ENCODE measurements around the gene SATB2.

Gene SATB2

DNA sequence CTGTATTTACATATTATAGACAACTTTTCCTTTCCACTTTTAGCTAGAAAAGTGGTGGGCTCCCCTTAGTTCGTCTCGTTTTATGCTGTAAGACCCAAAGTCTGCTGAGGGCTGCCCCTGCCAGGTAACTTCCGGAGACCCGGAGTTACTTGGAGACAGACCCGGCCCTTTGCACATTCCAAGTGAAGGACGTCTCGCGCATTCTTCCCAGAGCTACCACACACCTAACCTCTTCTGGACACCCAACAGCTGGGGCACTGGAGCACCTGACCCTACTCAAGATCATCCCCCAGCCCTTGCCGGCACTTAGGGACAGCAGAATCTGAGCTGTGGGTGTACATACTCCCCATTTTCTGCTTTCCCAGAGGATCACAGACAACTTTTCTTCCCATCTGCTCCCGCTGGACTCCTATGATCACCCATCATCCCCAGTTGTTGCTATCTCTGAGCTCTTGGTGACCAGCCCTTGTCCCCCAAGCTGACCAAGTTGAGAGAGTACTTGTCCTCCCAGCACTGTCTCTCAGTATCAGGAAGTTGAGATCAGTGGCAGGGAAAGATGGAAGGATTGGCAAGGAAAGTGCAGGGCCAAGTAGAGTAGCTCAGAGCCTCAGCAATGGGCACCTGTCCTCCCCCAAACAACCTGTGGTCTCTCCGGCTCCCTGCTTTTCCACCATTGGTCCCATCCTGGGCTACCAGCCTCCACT, 8.4 kb upstream of the SATB2 start:
- H3K27ac ChIP-seq: no peak overlapping the region
- TF ChIP-seq ZFX (IDR thresholded peaks at IDR 0.05; ENCODE audit: borderline replicate concordance): no peak

- no peak overlapping the region for H3K27ac ChIP-seq
- TF ChIP-seq ZFX (IDR thresholded peaks at IDR 0.05; ENCODE audit: borderline replicate concordance): no peak
- TF ChIP-seq, protein P1, sequence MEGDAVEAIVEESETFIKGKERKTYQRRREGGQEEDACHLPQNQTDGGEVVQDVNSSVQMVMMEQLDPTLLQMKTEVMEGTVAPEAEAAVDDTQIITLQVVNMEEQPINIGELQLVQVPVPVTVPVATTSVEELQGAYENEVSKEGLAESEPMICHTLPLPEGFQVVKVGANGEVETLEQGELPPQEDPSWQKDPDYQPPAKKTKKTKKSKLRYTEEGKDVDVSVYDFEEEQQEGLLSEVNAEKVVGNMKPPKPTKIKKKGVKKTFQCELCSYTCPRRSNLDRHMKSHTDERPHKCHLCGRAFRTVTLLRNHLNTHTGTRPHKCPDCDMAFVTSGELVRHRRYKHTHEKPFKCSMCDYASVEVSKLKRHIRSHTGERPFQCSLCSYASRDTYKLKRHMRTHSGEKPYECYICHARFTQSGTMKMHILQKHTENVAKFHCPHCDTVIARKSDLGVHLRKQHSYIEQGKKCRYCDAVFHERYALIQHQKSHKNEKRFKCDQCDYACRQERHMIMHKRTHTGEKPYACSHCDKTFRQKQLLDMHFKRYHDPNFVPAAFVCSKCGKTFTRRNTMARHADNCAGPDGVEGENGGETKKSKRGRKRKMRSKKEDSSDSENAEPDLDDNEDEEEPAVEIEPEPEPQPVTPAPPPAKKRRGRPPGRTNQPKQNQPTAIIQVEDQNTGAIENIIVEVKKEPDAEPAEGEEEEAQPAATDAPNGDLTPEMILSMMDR (IDR thresholded peaks at IDR 0.05): no peak
Observed at GRCh38 chr2:199465390-199465789, 7.7 kb upstream of the SATB2 start.

DNA sequence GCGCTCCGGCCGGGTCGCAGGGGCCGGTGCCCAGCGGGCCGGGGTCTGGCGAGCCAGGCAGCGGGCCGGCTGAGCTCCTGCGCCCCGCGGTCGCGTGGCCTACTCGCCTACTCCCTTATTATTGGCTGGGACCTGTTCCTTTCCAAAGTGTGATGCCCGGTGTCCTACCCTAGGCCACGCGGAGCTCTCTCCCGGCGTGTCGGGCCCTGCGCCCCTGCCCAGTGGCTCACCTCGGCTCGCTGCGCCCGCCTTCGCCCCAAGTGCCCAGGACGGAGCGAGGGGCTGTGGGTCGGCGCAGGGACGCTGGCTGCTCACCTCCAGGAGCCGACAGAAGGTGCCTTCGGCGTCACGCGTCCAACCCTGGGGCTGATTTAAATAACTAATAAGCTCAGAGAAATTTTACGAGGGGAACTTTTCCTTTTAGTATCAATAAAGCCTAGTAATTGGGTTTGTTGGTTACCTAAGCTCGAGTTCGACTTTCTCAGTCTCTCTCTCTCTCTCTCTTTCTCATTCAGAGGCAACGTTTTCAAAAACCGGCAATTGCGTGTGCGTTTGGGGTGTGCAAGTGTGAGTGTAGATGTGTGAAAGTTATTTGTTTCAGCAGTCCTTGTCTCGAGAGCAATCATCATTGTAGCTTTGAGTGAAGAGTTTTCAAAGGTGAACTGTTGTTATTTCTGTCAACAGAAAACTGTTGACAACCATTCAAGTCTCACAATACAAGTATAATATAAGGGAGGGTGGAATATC, 7.0 kb upstream of the SATB2 start:
- no peak for TF ChIP-seq ZFX (IDR thresholded peaks at IDR 0.05; ENCODE audit: borderline replicate concordance)
- TF ChIP-seq, protein P1 (IDR thresholded peaks at IDR 0.05): no peak
- no peak overlapping the region for H3K27ac ChIP-seq

GRCh38 chr2:199463708-199464605, 6.2 kb upstream of the SATB2 start:
- no peak for TF ChIP-seq ZFX (IDR thresholded peaks at IDR 0.05; ENCODE audit: borderline replicate concordance)
- TF ChIP-seq, protein P1 (IDR thresholded peaks at IDR 0.05): peak; percentile 59
- H3K27ac ChIP-seq: no peak overlapping the region

- no peak overlapping the region for H3K27ac ChIP-seq
- TF ChIP-seq ZFX (IDR thresholded peaks at IDR 0.05; ENCODE audit: borderline replicate concordance): no peak
- TF ChIP-seq, protein P1 (IDR thresholded peaks at IDR 0.05): peak; percentile 95
Observed at GRCh38 chr2:199462956-199463692, 5.4 kb upstream of the SATB2 start.

DNA sequence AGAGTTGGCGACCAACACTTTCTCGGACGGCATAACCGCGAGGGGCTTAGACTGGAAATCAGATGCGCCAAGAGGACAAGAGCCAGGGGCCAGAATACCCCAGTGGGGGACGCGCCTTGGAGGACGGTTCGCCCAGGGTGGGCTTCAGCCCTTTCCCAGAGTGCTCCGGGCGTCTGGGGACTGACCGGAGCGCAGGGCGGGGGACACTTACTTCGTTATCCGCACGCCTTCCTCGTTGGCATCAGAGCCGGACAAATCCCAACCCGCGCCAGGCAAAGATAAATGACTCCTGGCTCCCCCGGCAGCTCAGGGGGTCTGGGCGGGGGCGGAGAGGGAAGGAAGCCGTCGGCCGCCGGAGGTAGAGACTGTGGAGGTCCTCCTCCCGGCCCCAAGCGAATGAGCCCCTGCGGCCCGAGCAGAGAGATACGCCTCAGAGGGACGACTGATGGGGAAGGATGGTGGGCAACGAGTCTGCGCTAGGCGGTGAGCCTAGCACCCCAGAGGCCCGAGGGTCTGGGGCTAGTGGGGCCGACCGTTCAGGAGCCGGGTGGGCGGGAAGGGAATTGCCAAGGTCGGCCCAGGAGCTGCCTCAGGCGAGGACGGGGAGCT, 4.7 kb upstream of the SATB2 start:
- no peak overlapping the region for H3K27ac ChIP-seq
- TF ChIP-seq, protein P1 (IDR thresholded peaks at IDR 0.05): no peak
- TF ChIP-seq ZFX (IDR thresholded peaks at IDR 0.05; ENCODE audit: borderline replicate concordance): no peak
